HepG2 (cell line): ENCODE measurements around the gene ISCA1. TPM values are rescaled to one million over a fixed set of nuclear protein-coding genes. Genes with fewer than 3 reads are reported as not detected.

Experiments used
- DPF2 ChIP-seq: sonication (generic); formaldehyde crosslinking; IDR thresholded peaks from 2 replicates; pipeline ENCODE4 v1.4.0; 2020; ENCODE audit warnings: mild to moderate bottlenecking, low read depth, missing genetic modification reagents, borderline replicate concordance
- ESRRA ChIP-seq: sonication (generic); formaldehyde crosslinking; IDR thresholded peaks from 2 replicates; pipeline ENCODE4 v1.5.1; 2020; ENCODE audit warnings: mild to moderate bottlenecking, low read depth, missing genetic modification reagents
- HNF4G ChIP-seq, 2 experiments: sonication (generic) in 1 of 2; formaldehyde crosslinking in 1 of 2; IDR thresholded peaks; 2 replicates each; pipeline versions ENCODE4 v1.4.0 to v1.6.1; 2011 to 2020; ENCODE audit warnings: borderline replicate concordance in 2 of 2, low read depth in 2 of 2, mild to moderate bottlenecking in 2 of 2, low read length in 1 of 2, missing genetic modification reagents in 1 of 2, moderate library complexity in 1 of 2
- MZF1 ChIP-seq: sonication (generic); formaldehyde crosslinking; IDR thresholded peaks from 2 replicates; pipeline ENCODE4 v1.8.1; 2023; ENCODE audit warnings: mild to moderate bottlenecking, missing genetic modification reagents, borderline replicate concordance
- SMC3 ChIP-seq: IDR thresholded peaks from 2 replicates; pipeline ENCODE4 v1.6.1; 2011; ENCODE audit warnings: low read length, improper control_type of control experiment
- ZFP37 ChIP-seq: sonication (generic); formaldehyde crosslinking; IDR thresholded peaks from 2 replicates; pipeline ENCODE4 v1.4.0; 2020; ENCODE audit warnings: missing genetic modification reagents, borderline replicate concordance
- ZFP90 ChIP-seq: sonication (generic); formaldehyde crosslinking; IDR thresholded peaks from 2 replicates; pipeline ENCODE4 v1.8.0; 2022; ENCODE audit warnings: missing genetic modification reagents, mild to moderate bottlenecking, inconsistent platforms, borderline replicate concordance
- ZNF234 ChIP-seq: sonication (generic); formaldehyde crosslinking; conservative IDR thresholded peaks from 2 replicates; pipeline ENCODE4 v1.5.1; 2020; ENCODE audit warnings: mild to moderate bottlenecking, missing genetic modification reagents
- ZNF343 ChIP-seq: sonication (generic); formaldehyde crosslinking; IDR thresholded peaks from 2 replicates; pipeline ENCODE4 v1.4.0; 2020; ENCODE audit warnings: mild to moderate bottlenecking, missing genetic modification reagents
- ZNF446 ChIP-seq: sonication (generic); formaldehyde crosslinking; IDR thresholded peaks from 2 replicates; pipeline ENCODE4 v1.5.0; 2020; ENCODE audit warnings: mild to moderate bottlenecking, missing genetic modification reagents
- polyA plus RNA-seq, 8 experiments: library from polyadenylated mRNA; depleted of rRNA in 3 of 8; stranded (reverse) in 7 of 8; unstranded in 1 of 8; fragments of >200 nt; fragmentation: Illumina TruSeq in 4 of 8; extraction: Trizol in 4 of 8; gene quantifications; 2 replicates each; pipeline versions ENCODE4 v1.2.1 to v1.2.3, GENCODE V29; 2011 to 2016; ENCODE audit warnings: low read depth in 4 of 8, missing spikeins in 1 of 8, mixed read lengths in 1 of 8; ENCODE audit not compliant: insufficient read depth in 1 of 8
- total RNA-seq, 5 experiments: library from RNA; depleted of rRNA; stranded (reverse); fragments of >200 nt; fragmentation: Illumina TruSeq; extraction: Trizol; gene quantifications; 2 replicates each; pipeline ENCODE4 v1.2.3, GENCODE V29; 2016; ENCODE audit warnings: low read depth in 1 of 5
- TF ChIP-seq, protein P1 (sequence below): sonication (generic); formaldehyde crosslinking; IDR thresholded peaks from 2 replicates; pipeline ENCODE4 v1.4.0; 2020; ENCODE audit warnings: missing genetic modification reagents
- TF ChIP-seq, protein P2 (sequence below): IDR thresholded peaks from 2 replicates; pipeline ENCODE4 v1.6.1; 2016; ENCODE audit warnings: low read depth
- TF ChIP-seq, protein P3 (sequence below): sonication (generic); formaldehyde crosslinking; conservative IDR thresholded peaks from 2 replicates; pipeline ENCODE4 v1.8.0; 2022; ENCODE audit warnings: low read depth, missing genetic modification reagents
- TF ChIP-seq, protein P4 (sequence below): IDR thresholded peaks from 2 replicates; pipeline ENCODE4 v1.6.1; 2016; ENCODE audit warnings: low read depth, control low read depth

The ISCA1 gene
- total and polyA plus RNA-seq, 2 of the 13 experiments (the other 11 are each of a cell fraction or from before 2014, with no cell fraction given): 29.2 to 40.9 TPM

DNA sequence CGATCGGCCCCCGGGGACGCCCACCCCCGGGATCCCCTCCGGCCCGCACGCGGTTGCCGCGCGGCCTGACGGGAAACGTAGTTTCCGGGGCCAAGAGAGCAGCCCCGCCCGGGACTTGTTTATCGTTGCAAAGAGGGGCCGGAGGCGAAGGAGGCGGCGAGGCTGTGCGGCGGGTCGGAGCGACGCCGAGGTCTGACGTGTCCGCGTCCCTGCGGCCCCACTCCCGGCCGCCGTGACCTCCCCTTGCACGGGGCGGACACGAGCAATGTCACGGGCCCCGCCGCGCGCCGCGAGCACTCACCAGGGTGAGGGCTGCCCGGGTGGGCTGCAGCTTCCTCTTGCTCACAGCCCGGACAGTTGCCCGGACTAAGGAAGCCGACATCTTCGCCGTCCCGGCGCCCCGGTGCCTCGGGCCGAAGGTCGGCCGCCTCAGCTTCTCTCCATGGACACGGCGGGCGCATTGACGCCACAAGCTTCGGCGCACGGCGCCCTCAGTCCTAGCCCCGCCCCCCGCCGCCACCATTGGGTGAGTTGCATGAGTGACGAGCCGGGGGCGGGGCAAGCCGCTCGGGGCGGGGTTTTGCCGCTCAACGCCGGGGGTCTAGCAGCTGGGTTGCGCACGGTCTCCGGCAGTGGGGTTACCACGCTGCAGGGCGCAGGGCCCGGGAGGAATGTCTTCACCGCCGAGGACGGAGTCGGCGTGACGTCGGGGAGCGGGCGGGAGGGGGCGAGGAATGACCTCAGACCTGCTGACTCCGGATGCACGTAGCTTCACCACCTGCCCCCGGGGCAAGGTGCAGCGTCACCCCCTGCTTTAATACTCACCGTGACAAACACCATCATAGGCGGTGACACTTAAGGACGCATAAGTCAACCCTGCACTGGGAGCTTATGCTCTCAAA, at the start of gene ISCA1 (continued):
- TF ChIP-seq HNF4G (IDR thresholded peaks at IDR 0.05; ENCODE audit: borderline replicate concordance, low read depth, low read length): peak; percentile 33; the same call in 1 of the 2 replicates
- TF ChIP-seq HNF4G (CRISPR knock-in tag; IDR thresholded peaks at IDR 0.05; ENCODE audit: borderline replicate concordance, low read depth): peak; percentile 48; the same call in 1 of the 2 replicates
- no peak for TF ChIP-seq ZNF234 (CRISPR knock-in tag)
- peak; percentile 10; the same call in 1 of the 2 replicates for TF ChIP-seq ZFP90
- peak; percentile 14; the same call in 1 of the 2 replicates for TF ChIP-seq ESRRA
- no peak; the same call in 1 of the 2 replicates for TF ChIP-seq ZNF446 (CRISPR knock-in tag)
- 0 out of 2 replicates have a peak, but pooled peaks have one; percentile 74 for TF ChIP-seq MZF1 (CRISPR knock-in tag)
- no peak for TF ChIP-seq SMC3
- TF ChIP-seq, protein P1, sequence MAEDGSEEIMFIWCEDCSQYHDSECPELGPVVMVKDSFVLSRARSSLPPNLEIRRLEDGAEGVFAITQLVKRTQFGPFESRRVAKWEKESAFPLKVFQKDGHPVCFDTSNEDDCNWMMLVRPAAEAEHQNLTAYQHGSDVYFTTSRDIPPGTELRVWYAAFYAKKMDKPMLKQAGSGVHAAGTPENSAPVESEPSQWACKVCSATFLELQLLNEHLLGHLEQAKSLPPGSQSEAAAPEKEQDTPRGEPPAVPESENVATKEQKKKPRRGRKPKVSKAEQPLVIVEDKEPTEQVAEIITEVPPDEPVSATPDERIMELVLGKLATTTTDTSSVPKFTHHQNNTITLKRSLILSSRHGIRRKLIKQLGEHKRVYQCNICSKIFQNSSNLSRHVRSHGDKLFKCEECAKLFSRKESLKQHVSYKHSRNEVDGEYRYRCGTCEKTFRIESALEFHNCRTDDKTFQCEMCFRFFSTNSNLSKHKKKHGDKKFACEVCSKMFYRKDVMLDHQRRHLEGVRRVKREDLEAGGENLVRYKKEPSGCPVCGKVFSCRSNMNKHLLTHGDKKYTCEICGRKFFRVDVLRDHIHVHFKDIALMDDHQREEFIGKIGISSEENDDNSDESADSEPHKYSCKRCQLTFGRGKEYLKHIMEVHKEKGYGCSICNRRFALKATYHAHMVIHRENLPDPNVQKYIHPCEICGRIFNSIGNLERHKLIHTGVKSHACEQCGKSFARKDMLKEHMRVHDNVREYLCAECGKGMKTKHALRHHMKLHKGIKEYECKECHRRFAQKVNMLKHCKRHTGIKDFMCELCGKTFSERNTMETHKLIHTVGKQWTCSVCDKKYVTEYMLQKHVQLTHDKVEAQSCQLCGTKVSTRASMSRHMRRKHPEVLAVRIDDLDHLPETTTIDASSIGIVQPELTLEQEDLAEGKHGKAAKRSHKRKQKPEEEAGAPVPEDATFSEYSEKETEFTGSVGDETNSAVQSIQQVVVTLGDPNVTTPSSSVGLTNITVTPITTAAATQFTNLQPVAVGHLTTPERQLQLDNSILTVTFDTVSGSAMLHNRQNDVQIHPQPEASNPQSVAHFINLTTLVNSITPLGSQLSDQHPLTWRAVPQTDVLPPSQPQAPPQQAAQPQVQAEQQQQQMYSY (CRISPR knock-in tag): 0 out of 2 replicates have a peak, but pooled peaks have one; percentile 14
- TF ChIP-seq, protein P2, sequence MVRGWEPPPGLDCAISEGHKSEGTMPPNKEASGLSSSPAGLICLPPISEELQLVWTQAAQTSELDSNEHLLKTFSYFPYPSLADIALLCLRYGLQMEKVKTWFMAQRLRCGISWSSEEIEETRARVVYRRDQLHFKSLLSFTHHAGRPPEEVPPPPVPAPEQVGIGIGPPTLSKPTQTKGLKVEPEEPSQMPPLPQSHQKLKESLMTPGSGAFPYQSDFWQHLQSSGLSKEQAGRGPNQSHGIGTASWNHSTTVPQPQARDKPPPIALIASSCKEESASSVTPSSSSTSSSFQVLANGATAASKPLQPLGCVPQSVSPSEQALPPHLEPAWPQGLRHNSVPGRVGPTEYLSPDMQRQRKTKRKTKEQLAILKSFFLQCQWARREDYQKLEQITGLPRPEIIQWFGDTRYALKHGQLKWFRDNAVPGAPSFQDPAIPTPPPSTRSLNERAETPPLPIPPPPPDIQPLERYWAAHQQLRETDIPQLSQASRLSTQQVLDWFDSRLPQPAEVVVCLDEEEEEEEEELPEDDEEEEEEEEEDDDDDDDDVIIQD: peak; percentile 14
- TF ChIP-seq, protein P3, sequence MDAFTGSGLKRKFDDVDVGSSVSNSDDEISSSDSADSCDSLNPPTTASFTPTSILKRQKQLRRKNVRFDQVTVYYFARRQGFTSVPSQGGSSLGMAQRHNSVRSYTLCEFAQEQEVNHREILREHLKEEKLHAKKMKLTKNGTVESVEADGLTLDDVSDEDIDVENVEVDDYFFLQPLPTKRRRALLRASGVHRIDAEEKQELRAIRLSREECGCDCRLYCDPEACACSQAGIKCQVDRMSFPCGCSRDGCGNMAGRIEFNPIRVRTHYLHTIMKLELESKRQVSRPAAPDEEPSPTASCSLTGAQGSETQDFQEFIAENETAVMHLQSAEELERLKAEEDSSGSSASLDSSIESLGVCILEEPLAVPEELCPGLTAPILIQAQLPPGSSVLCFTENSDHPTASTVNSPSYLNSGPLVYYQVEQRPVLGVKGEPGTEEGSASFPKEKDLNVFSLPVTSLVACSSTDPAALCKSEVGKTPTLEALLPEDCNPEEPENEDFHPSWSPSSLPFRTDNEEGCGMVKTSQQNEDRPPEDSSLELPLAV: no peak
- TF ChIP-seq ZNF343: peak; percentile 88
- TF ChIP-seq ZFP37: no peak; the same call in 1 of the 2 replicates
- TF ChIP-seq, protein P4, sequence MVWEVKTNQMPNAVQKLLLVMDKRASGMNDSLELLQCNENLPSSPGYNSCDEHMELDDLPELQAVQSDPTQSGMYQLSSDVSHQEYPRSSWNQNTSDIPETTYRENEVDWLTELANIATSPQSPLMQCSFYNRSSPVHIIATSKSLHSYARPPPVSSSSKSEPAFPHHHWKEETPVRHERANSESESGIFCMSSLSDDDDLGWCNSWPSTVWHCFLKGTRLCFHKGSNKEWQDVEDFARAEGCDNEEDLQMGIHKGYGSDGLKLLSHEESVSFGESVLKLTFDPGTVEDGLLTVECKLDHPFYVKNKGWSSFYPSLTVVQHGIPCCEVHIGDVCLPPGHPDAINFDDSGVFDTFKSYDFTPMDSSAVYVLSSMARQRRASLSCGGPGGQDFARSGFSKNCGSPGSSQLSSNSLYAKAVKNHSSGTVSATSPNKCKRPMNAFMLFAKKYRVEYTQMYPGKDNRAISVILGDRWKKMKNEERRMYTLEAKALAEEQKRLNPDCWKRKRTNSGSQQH (CRISPR knock-in tag): no peak
- no peak for TF ChIP-seq DPF2
